GM19395 (cell line): ENCODE measurements around the gene ECI1.
A peak's percentile ranks its signal among the peaks of the same experiment; 100 is the strongest.
"Not testable (repeated sequence)": the region's sequence is repeated elsewhere in the genome, so short reads cannot be mapped to it uniquely, and the experiment has no call there.

Experiments used
- ATAC-seq: cut with Tn5 transposase; IDR thresholded peaks from one replicate; pipeline ENCODE4 v1.9.1; 2021; ENCODE audit warnings: mild to moderate bottlenecking, moderate library complexity; ENCODE audit not compliant: unreplicated experiment

The ECI1 gene

GRCh38 chr16:2212362-2213324 is 38.7 kb downstream of the ECI1 start:
- no peak for ATAC-seq

GRCh38 chr16:2211923-2212347 is 39.5 kb downstream of the ECI1 start:
- no peak for ATAC-seq

GRCh38 chr16:2210386-2211365 is 40.7 kb downstream of the ECI1 start, which contains the start of gene BRICD5:
Gene BRICD5, minus strand, starts transcription at chr16:2210863. Its CDS starts 30 bp downstream, at chr16:2210833.
- no peak for ATAC-seq

GRCh38 chr16:2210009-2210332 is 41.4 kb downstream of the ECI1 start:
- ATAC-seq = no peak

GRCh38 chr16:2209258-2210008 is 42.0 kb downstream of the ECI1 start:
- ATAC-seq = no peak

GRCh38 chr16:2208772-2209171 is 42.6 kb downstream of the ECI1 start:
- ATAC-seq = no peak

GRCh38 chr16:2208308-2208707 is 43.1 kb downstream of the ECI1 start:
- no peak for ATAC-seq

- no peak for ATAC-seq
Measured at GRCh38 chr16:2207872-2208271, 43.5 kb downstream of the ECI1 start.

GRCh38 chr16:2206780-2207433 is 44.5 kb downstream of the ECI1 start:
- no peak for ATAC-seq

- ATAC-seq = no peak
Measured at GRCh38 chr16:2206420-2206779, 45.0 kb downstream of the ECI1 start.

- ATAC-seq = no peak
Measured at GRCh38 chr16:2205967-2206313, 45.4 kb downstream of the ECI1 start.

- peak; percentile 72 for ATAC-seq
Measured at GRCh38 chr16:2205104-2205966, 46.1 kb downstream of the ECI1 start, which contains the start of gene MLST8. Gene MLST8, plus strand, starts transcription at chr16:2205454. Its CDS starts 632 bp downstream, at chr16:2206086.

GRCh38 chr16:2204416-2205103 is 46.8 kb downstream of the ECI1 start:
- no peak for ATAC-seq

GRCh38 chr16:2203119-2203688 is 48.2 kb downstream of the ECI1 start:
- ATAC-seq = not testable (repeated sequence)

GRCh38 chr16:2200313-2200712 is 51.1 kb downstream of the ECI1 start:
- no peak for ATAC-seq

- ATAC-seq = no peak
Measured at GRCh38 chr16:2199621-2200139, 51.7 kb downstream of the ECI1 start.

- ATAC-seq = no peak
Measured at GRCh38 chr16:2199095-2199494, 52.3 kb downstream of the ECI1 start.

- no peak for ATAC-seq
Measured at GRCh38 chr16:2198283-2198682, 53.1 kb downstream of the ECI1 start.
